ENCODE results near the gene ZP1.

DNA sequence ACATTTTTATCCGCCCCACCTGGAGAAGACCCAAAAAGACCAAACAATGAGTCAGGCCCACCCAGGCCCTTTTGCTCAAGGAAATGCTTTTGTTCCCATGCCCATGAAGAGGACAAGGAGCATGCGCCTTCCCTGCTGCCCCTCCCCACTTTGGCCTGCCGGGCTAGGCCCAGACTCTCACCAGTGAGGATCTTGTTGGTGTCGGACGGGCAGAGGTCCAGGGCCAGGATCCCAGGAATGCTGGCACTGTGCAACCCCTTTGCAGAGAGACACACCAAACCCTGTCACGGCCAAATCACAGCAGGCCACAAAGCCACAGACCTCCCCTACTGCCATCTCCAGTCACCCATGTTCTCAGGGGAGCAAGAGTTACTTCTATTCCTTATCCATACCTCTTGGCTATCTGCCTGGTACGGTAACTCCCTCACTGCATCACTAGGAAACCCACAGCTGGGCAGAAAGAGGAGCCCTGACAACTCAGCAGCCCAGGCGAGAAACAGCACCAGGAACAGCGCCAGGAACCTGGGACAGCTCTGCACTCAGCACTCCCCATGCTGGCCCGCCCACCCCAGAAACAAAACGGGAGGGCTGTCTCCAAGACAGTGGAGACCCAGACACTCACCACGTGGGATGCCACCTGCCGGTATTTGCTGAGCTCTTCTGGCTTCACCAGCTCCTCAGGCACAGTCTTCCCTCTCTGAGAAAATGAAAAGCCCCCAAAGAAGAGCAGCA is 33.5 kb downstream of the ZP1 start:
- TF ChIP-seq POLR2A (IDR thresholded peaks at IDR 0.05) = no peak
- TF ChIP-seq, protein P1, sequence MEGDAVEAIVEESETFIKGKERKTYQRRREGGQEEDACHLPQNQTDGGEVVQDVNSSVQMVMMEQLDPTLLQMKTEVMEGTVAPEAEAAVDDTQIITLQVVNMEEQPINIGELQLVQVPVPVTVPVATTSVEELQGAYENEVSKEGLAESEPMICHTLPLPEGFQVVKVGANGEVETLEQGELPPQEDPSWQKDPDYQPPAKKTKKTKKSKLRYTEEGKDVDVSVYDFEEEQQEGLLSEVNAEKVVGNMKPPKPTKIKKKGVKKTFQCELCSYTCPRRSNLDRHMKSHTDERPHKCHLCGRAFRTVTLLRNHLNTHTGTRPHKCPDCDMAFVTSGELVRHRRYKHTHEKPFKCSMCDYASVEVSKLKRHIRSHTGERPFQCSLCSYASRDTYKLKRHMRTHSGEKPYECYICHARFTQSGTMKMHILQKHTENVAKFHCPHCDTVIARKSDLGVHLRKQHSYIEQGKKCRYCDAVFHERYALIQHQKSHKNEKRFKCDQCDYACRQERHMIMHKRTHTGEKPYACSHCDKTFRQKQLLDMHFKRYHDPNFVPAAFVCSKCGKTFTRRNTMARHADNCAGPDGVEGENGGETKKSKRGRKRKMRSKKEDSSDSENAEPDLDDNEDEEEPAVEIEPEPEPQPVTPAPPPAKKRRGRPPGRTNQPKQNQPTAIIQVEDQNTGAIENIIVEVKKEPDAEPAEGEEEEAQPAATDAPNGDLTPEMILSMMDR (IDR thresholded peaks at IDR 0.05) = no peak

Data from stomach (tissue), 4 donors.